Fibroblast of peridontal ligament (primary cell): Measurements from ENCODE around the gene ZNF717.
"Not testable (repeated sequence)": the region's sequence is repeated elsewhere in the genome, so short reads cannot be mapped to it uniquely, and the experiment has no call there.

Source experiments
- DNase-seq: peaks from one replicate; pipeline ENCODE4 v3.0.0-alpha.2; 2010; ENCODE audit errors: extremely low read depth

Gene ZNF717

DNA sequence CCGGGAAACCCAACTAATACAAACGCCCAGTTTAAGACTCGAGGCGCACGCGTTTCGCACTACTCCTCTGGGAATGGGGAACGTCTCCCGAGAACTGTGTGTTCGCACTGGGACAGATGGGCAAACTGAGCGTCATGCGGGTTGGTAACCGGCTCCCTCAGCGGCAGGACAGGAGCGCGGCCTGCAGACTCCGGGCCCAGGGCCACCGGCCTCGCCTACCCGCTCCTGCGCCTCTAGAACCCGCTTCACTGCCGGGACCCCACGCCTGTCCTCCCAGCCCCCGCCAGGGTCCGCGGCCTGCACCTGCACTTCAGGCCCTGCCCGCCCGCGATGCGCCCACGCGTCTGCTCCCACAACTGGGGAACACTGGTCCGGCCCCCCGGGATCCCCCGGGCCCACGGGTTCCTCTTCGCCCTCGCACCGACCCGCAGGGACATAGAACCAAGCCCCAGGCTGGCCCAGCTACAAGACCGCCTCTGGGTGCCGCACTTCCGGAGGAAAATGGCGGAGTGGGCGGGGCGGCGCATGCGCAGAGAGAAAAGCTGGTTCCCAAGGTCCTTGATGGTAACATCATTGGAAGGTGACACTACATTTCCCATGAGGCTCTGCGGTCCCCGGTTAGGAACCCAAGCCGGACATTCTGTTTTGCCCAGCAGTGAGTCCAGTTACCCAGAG lies at the start of gene ZNF717:
Gene ZNF717 (minus strand): TSS at position 469 of the 675 bp plus-strand sequence. CDS start 2,187 bp downstream, outside the sequence.
- DNase-seq, result peak; percentile 87

- not testable (repeated sequence) for DNase-seq
Observed at GRCh38 chr3:75831076-75831475, 45.7 kb upstream of the ZNF717 start.

DNA sequence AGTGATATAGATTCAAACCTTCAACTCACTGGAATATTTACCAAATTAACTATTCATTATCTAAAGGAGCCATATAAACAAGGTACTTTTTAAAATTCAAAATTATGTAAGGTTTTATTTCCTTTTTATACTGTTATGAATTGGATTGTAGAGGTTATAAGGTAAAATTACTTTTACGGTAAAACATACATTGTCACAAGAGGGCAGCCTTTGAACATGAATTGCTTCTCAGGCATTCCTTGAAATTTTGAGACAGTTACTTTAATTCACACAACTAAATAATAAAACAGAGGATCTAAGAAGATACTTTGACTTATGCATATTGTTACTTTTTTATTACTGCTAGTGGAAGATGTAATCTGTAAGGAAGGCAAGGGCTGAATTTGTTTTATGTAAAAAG lies 32.7 kb upstream of the ZNF717 start:
- DNase-seq, result peak; percentile 2

DNA sequence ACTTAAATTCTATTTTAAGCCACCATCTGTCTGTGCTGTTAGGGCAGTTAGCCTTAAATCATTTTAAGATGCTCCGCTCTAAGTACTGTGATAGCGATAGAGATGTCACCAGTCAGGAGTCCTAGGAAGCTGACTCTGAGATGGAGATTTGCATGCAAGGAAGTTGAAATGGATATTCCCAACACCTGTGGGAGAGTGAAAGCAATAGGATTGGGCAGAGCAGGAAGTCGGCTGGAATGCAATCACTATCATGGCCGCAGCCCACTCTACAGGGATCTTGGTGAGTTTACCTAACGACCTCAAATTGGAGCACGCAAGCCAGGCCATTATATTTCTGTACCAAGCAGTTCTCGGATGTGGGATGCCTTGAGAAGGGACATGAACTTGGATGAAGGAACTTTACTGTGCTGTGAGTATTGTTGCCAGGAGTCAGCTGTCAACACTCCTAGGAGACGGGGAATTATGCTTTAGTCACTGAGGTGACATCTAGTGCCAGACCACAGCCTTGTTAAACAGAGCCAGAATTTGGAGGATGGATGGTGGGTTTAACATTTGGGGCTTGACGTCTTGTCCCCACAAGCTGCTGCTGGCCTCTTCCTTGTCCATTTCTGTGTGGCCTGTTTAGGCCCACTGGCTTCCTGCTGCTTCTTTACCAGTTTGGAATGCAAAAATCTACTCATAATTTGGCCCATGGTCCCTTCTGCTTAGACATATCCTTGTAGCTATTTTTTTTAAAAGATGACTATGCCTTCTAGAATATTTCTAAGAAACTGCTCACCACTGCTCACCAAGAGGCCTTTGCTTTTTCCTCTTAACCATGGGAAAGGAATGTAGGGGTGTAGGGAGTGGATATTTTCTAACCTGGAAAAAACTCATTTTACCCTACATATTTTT lies 31.2 kb upstream of the ZNF717 start:
- not testable (repeated sequence) for DNase-seq

GRCh38 chr3:75814797-75815196 lies 29.4 kb upstream of the ZNF717 start:
- DNase-seq, result no peak

- no peak for DNase-seq
Observed at GRCh38 chr3:75782506-75782905, 2.8 kb downstream of the ZNF717 start.

- no peak for DNase-seq
Observed at GRCh38 chr3:75781079-75781745, 4.1 kb downstream of the ZNF717 start.

GRCh38 chr3:75777742-75778141 lies 7.6 kb downstream of the ZNF717 start:
- DNase-seq, result not testable (repeated sequence)

DNA sequence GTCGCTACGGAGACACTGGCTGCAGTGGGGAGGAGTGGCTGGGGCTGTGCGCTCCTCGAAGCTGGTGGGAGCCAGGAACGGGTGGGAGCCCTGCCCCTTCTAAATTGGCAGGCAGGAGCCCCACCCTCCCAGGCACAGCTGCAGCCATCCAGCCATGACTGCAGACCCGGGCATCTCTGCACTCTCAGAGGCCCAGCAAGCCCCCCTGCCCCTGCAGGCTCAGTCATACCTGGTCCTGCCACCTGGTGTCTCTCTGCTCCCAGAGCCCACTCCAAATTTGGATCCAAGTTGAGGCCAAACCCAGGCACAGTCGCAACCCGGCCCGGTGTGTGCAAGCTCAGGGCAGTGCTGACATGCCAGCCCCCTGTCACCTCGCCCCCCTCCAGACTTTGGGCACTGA lies 13.7 kb downstream of the ZNF717 start:
- DNase-seq, result not testable (repeated sequence)

GRCh38 chr3:75768303-75769017 lies 16.9 kb downstream of the ZNF717 start:
- no peak for DNase-seq

GRCh38 chr3:75737831-75738493 lies 47.4 kb downstream of the ZNF717 start:
- DNase-seq, result peak; percentile 30

DNA sequence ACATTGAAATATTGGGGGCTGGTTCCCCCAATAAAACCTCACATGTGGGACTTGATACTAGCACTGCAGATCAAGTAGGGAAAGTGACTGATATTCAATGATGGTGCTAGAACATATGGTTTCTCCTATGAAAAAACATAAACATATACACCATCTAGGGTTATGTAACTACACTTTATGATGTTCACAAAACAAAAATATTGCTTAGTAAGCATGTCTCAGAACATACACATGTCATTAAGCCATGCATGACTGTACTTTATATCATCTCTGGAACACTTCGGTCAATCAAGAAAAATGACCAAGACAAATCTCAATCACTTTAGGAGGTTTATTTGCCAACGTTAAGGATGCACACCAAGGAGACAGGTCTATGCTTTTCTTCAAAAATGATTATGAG lies 57.4 kb downstream of the ZNF717 start:
- DNase-seq, result no peak

DNA sequence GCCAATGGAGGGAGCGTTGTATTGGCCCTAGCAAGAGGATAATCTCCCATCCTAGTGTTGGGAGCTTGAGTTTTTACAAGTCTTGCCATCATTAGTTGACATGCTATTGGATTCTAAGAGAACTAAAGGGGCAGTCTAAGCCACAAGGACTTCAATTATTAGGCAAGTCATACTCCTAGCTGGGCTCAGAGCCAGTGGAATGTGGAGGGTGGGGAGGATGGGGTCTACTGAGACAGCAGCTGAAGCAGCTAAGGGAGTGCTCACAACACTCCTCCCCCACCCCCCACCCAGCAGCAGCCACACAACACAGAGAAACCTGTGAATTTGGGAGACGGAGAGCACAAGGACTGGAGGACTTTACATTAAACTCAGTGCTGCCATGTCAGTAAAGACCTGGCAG lies 93.3 kb downstream of the ZNF717 start:
- DNase-seq, result no peak

GRCh38 chr3:75687323-75687722 lies 98.0 kb downstream of the ZNF717 start:
- DNase-seq, result no peak
